B cell (primary cell): Measurements from ENCODE around the gene C1QL3. TPM values are rescaled to one million over a fixed set of nuclear protein-coding genes. Genes with fewer than 3 reads are reported as not detected.
A peak's percentile ranks its signal among the peaks of the same experiment; 100 is the strongest.

Experiments used
- ATAC-seq: fragments of 200-7000 bp; cut with Tn5 transposase; one replicate; pipeline ENCODE4 v1.10.0; 2021; ENCODE audit warnings: low read depth, mild to moderate bottlenecking, moderate number of reproducible peaks, moderate library complexity
- CTCF ChIA-PET: fragments of 350-600 bp; sonication (Branson Sonifier 250); formaldehyde crosslinking; loops from one replicate; lab custom pipeline; 2021; ENCODE audit warnings: antibody characterized with exemption, inconsistent platforms; lab: Charles Lee
- POLR2A ChIA-PET: fragments of 350-600 bp; sonication (Branson Sonifier 250); formaldehyde crosslinking; loops from one replicate; lab custom pipeline; 2021; ENCODE audit warnings: antibody characterized with exemption; lab: Charles Lee
- DNase-seq: peaks from one replicate; pipeline ENCODE4 v3.0.0; 2013
- H2AFZ ChIP-seq: 2 replicates; pipeline ENCODE4 v1.6.1; 2012; ENCODE audit warnings: mild to moderate bottlenecking, low read depth, low read length; ENCODE audit not compliant: insufficient read depth, poor library complexity, severe bottlenecking
- H3K27ac ChIP-seq, 2 donors: 1 replicate in 1 of 2; 2 replicates in 1 of 2; pipeline ENCODE4 v1.5.1; 2012 to 2013; ENCODE audit warnings: low read length in 2 of 2, mild to moderate bottlenecking in 2 of 2, moderate library complexity in 1 of 2
- H3K27me3 ChIP-seq, 4 experiments: fragments of 200-600 bp in 1 of 4; sonication (generic) in 1 of 4; replicated peaks in 1 of 4; 1 replicate in 2 of 4; 2 replicates in 2 of 4; pipeline versions ENCODE4 v1.6.1 to v1.7.0; 2013 to 2016; ENCODE audit warnings: low read length in 3 of 4, mild to moderate bottlenecking in 2 of 4, mixed read lengths in 1 of 4, moderate library complexity in 1 of 4; ENCODE audit not compliant: insufficient read depth in 4 of 4, control insufficient read depth in 3 of 4; ENCODE audit errors: control extremely low read depth in 1 of 4
- H3K36me3 ChIP-seq, 2 experiments: replicated peaks in 1 of 2; 1 replicate in 1 of 2; 2 replicates in 1 of 2; pipeline versions ENCODE4 v1.6.1 to v1.7.1; 2013; ENCODE audit warnings: low read length in 1 of 2; ENCODE audit not compliant: insufficient read depth in 2 of 2, control insufficient read depth in 1 of 2; ENCODE audit errors: control extremely low read depth in 1 of 2, extremely low read depth in 1 of 2
- H3K4me1 ChIP-seq, 2 donors: fragments of 200-600 bp in 1 of 2; sonication (generic) in 1 of 2; 1 replicate in 1 of 2; 2 replicates in 1 of 2; pipeline versions ENCODE4 v1.5.1 to v1.6.1; 2013 to 2017; ENCODE audit warnings: low read length in 2 of 2; ENCODE audit not compliant: control insufficient read depth in 2 of 2, insufficient read depth in 2 of 2
- H3K4me2 ChIP-seq: replicated peaks from 2 replicates; pipeline ENCODE3; 2012; ENCODE audit warnings: mild to moderate bottlenecking, low read depth, low read length; ENCODE audit not compliant: poor library complexity, severe bottlenecking
- H3K4me3 ChIP-seq, 5 experiments: fragments of 200-600 bp in 1 of 5; sonication (generic) in 1 of 5; 1 replicate in 3 of 5; 2 replicates in 2 of 5; pipeline versions ENCODE4 v1.5.1 to v1.7.0; 2011 to 2016; ENCODE audit warnings: low read length in 4 of 5, mild to moderate bottlenecking in 4 of 5, low read depth in 2 of 5, control low read depth in 1 of 5, moderate library complexity in 1 of 5; ENCODE audit not compliant: insufficient read depth in 1 of 5; ENCODE audit errors: control extremely low read depth in 1 of 5, extremely low read depth in 1 of 5
- H3K79me2 ChIP-seq: fragments of 200-600 bp; sonication (generic); one replicate; pipeline ENCODE4 v1.6.0; 2016; ENCODE audit warnings: low read length; ENCODE audit not compliant: control insufficient read depth, insufficient read depth
- H3K9ac ChIP-seq: fragments of 200-600 bp; sonication (generic); 2 replicates; pipeline ENCODE4 v1.6.1; 2017; ENCODE audit warnings: mild to moderate bottlenecking, low read length, moderate library complexity
- H3K9me3 ChIP-seq, 3 donors: one replicate each; pipeline versions ENCODE4 v1.6.1 to v1.7.1; 2013; ENCODE audit warnings: low read length in 2 of 3; ENCODE audit not compliant: control insufficient read depth in 2 of 3, insufficient read depth in 1 of 3; ENCODE audit errors: control extremely low read depth in 1 of 3
- H4K20me1 ChIP-seq: 2 replicates; pipeline ENCODE4 v1.6.0; 2012; ENCODE audit warnings: mild to moderate bottlenecking, low read length; ENCODE audit not compliant: insufficient read depth, control insufficient read depth, poor library complexity, severe bottlenecking
- H3K27ac Mint-ChIP-seq: one replicate; pipeline ENCODE4 v1.8.0; 2021; ENCODE audit warnings: mixed read lengths
- H3K27me3 Mint-ChIP-seq: one replicate; pipeline ENCODE4 v1.8.0; 2021; ENCODE audit warnings: mixed read lengths
- H3K4me1 Mint-ChIP-seq: one replicate; pipeline ENCODE4 v1.8.0; 2021; ENCODE audit warnings: mixed read lengths
- H3K4me3 Mint-ChIP-seq: one replicate; pipeline ENCODE4 v1.8.0; 2021; ENCODE audit warnings: mixed read lengths
- H3K9me3 Mint-ChIP-seq: one replicate; pipeline ENCODE4 v1.8.0; 2022; ENCODE audit warnings: mixed read lengths; ENCODE audit not compliant: insufficient read depth
- EZH2 ChIP-seq: IDR thresholded peaks from 2 replicates; pipeline ENCODE4 v1.6.1; 2012; ENCODE audit warnings: borderline replicate concordance, low read depth, mild to moderate bottlenecking, moderate library complexity, low read length; ENCODE audit not compliant: insufficient read depth, poor library complexity, severe bottlenecking
- WGBS: methylation state at CpG from one replicate; pipeline ENCODE4 v1.1.5; 2013; ENCODE audit warnings: missing lambda C conversion rate; ENCODE audit not compliant: insufficient coverage; 5-methylcytosine and 5-hydroxymethylcytosine counted together
- intact Hi-C: fragments of 100-400 bp; cut with micrococcal nuclease; formaldehyde crosslinking; loops from one replicate; pipeline ENCODE4 v1.10.0; 2022
- polyA plus RNA-seq: library from polyadenylated mRNA; depleted of rRNA; stranded (reverse); fragments of >200 nt; gene quantifications from 2 replicates; pipeline ENCODE4 v1.2.3, GENCODE V29; 2012
- total RNA-seq, 2 donors: library from RNA; stranded (reverse); fragments of 120-200 nt in 1 of 2; gene quantifications; 1 replicate in 1 of 2; 2 replicates in 1 of 2; pipeline versions ENCODE4 v1.2.3 to v1.2.4, GENCODE V29; 2013 to 2022
- TF ChIP-seq, protein P1 (sequence below): fragments of 200-600 bp; IDR thresholded peaks from one replicate; pipeline ENCODE4 v1.8.0; 2022; ENCODE audit warnings: antibody characterized with exemption, mild to moderate bottlenecking

Gene C1QL3
- total and polyA plus RNA-seq, 2 donors (not counting 1 experiment from before 2014, with no cell fraction given), result not detected

DNA sequence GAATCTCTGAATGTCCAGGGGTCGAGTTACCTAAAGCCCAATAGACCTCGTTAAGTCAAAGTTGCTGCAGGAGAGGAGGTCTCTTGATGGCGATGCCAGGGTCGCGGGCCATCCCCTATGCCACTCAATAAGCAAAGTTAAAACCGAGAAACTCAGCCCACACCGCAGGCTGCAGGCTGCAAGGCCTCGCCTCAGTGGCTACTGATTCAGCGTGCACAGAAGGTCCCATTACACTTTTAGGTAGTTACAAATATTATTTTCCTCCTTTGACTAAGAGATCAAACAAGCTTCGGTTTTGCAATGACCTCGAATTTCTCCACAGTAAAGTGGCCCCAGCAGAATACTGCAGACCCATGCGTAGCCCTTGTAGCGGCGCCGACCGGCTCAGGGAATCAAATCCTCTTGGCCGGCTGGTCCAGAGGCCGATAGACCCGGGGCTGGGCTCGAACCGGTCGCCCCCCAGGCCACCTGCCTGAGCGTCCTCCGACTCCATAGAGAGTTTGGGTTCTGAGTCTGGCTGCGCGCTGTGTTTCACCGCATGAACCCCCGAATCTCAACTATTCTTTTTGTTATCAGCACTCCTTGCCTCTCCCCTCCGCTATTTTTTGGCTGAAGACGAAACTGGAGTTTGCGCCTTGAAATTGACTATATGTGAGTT lies 2.3 kb downstream of the C1QL3 start:
- no peak for ATAC-seq
- CTCF ChIA-PET, result interaction anchor here (0.7 kb wide), 1 partner anchor 866 kb away, joined by 3 read pairs; no protein-coding TSS in a partner anchor

DNA sequence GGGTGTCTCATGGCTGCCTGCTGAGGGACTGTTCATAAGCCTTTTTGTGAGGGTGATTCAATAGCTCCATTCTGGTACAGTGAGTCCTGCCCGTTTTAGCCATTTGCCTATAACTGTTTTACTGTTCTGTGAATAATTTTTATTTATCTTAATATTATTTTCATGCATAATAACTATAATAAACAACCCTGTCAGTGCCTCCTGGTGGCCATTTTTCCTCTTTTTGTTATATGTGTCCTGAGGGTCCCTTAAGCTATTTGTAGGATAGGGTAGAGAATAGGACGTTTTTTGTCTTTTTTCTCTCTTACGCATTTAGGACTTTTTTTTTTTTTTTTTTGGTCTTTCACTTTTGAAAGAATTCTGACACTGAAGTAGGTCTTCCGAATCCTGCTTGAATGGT lies 2.9 kb downstream of the C1QL3 start:
- Histone ChIP-seq H3K4me3 (no peak overlapping the region), H3K27me3 (peaks cover 0 to 29% (median 10%) of the 10 kb centered on the region in 4 experiments), H3K27ac (no peak overlapping the region), H2AFZ (no peak overlapping the region), H3K36me3 (no peaks in the 10 kb centered on the region), H4K20me1 (no peaks in the 10 kb centered on the region), H3K79me2 (no peaks in the 10 kb centered on the region), H3K9ac (no peak overlapping the region), H3K9me3 (peaks cover 0 to 7% (median 0%) of the 10 kb centered on the region in 3 donors), H3K4me1 (peaks cover 14 to 19% of the 10 kb centered on the region in 2 donors), H3K4me2 (no peak overlapping the region)
- ATAC-seq (no peak), DNase-seq (no peak)
- Mint-ChIP-seq H3K27me3 (peaks cover 29% of the 10 kb centered on the region), H3K4me1 (peaks cover 18% of the 10 kb centered on the region), H3K9me3 (no peaks in the 10 kb centered on the region), H3K27ac (no peak overlapping the region), H3K4me3 (peak overlapping the region; percentile 82)
- ChIA-PET POLR2A (no interaction called here), CTCF (interaction anchor here (0.7 kb wide), 1 partner anchor 866 kb away, joined by 3 read pairs; no protein-coding TSS in a partner anchor)
- intact Hi-C loops, result no loop called here
- TF ChIP-seq EZH2, result no peak
- TF ChIP-seq, protein P1, sequence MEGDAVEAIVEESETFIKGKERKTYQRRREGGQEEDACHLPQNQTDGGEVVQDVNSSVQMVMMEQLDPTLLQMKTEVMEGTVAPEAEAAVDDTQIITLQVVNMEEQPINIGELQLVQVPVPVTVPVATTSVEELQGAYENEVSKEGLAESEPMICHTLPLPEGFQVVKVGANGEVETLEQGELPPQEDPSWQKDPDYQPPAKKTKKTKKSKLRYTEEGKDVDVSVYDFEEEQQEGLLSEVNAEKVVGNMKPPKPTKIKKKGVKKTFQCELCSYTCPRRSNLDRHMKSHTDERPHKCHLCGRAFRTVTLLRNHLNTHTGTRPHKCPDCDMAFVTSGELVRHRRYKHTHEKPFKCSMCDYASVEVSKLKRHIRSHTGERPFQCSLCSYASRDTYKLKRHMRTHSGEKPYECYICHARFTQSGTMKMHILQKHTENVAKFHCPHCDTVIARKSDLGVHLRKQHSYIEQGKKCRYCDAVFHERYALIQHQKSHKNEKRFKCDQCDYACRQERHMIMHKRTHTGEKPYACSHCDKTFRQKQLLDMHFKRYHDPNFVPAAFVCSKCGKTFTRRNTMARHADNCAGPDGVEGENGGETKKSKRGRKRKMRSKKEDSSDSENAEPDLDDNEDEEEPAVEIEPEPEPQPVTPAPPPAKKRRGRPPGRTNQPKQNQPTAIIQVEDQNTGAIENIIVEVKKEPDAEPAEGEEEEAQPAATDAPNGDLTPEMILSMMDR, result peak; percentile 33
- WGBS, result 80% methylated on average over 1 of the region's 4 CpGs

More for the DNA sequence above, 2.3 kb downstream of the C1QL3 start:
- H3K36me3 ChIP-seq, result no peaks in the 10 kb centered on the region
- DNase-seq, result peak; percentile 4
- POLR2A ChIA-PET, result no interaction called here
- peak overlapping the region; percentile 82 for H3K4me3 Mint-ChIP-seq
- 61% methylated on average over 28 of the region's 31 CpGs for WGBS
- peaks cover 0 to 7% (median 0%) of the 10 kb centered on the region in 3 donors for H3K9me3 ChIP-seq
- H3K4me1 ChIP-seq, result peaks cover 14 to 19% of the 10 kb centered on the region in 2 donors
- H3K9ac ChIP-seq, result no peak overlapping the region
- H3K79me2 ChIP-seq, result no peaks in the 10 kb centered on the region
- no peak overlapping the region for H3K27ac Mint-ChIP-seq
- peaks cover 18% of the 10 kb centered on the region for H3K4me1 Mint-ChIP-seq
- H4K20me1 ChIP-seq, result no peaks in the 10 kb centered on the region
- H3K4me2 ChIP-seq, result peak overlapping the region; percentile 74
- H3K27me3 Mint-ChIP-seq, result peaks cover 34% of the 10 kb centered on the region
- peaks cover 0 to 29% (median 10%) of the 10 kb centered on the region in 4 experiments for H3K27me3 ChIP-seq
- TF ChIP-seq EZH2, result no peak
- TF ChIP-seq, protein P1, result no peak
- intact Hi-C loops, result no loop called here
- H3K4me3 ChIP-seq, result no peak overlapping the region
- no peaks in the 10 kb centered on the region for H3K9me3 Mint-ChIP-seq
- H2AFZ ChIP-seq, result no peak overlapping the region
- H3K27ac ChIP-seq, result no peak overlapping the region
